GM20000 (cell line): ENCODE results near the gene PLCB4.

Source experiments
- DNase-seq: peaks from one replicate; pipeline ENCODE4 v3.0.0; 2012; ENCODE audit warnings: low spot score
- CTCF ChIP-seq: IDR thresholded peaks from 2 replicates; pipeline ENCODE4 v1.5.1; 2012; ENCODE audit warnings: mild to moderate bottlenecking, control low read depth; ENCODE audit errors: extremely low read depth, missing control alignments

The PLCB4 gene

GRCh38 chr20:9114709-9115108, 45.8 kb downstream of the PLCB4 start:
- DNase-seq: no peak
- no peak for TF ChIP-seq CTCF

GRCh38 chr20:9117548-9117947, 48.7 kb downstream of the PLCB4 start:
- no peak for TF ChIP-seq CTCF
- no peak for DNase-seq

GRCh38 chr20:9119776-9120175, 50.9 kb downstream of the PLCB4 start:
- no peak for TF ChIP-seq CTCF
- DNase-seq: no peak

- DNase-seq: no peak
- no peak for TF ChIP-seq CTCF
Observed at GRCh38 chr20:9121211-9121610, 52.3 kb downstream of the PLCB4 start.

- DNase-seq: no peak
- TF ChIP-seq CTCF: no peak
Observed at GRCh38 chr20:9122571-9122970, 53.7 kb downstream of the PLCB4 start.

- no peak for DNase-seq
- no peak for TF ChIP-seq CTCF
Observed at GRCh38 chr20:9126527-9126926, 57.6 kb downstream of the PLCB4 start.

- no peak for TF ChIP-seq CTCF
- no peak for DNase-seq
Observed at GRCh38 chr20:9128568-9128967, 59.7 kb downstream of the PLCB4 start.

GRCh38 chr20:9129756-9130155, 60.9 kb downstream of the PLCB4 start:
- TF ChIP-seq CTCF: no peak
- no peak for DNase-seq
